ENCODE results near the gene SPAAR. TPM values are rescaled to one million over a fixed set of nuclear protein-coding genes. Genes with fewer than 3 reads are reported as not detected.
"Not testable (repeated sequence)": the region's sequence is repeated elsewhere in the genome, so short reads cannot be mapped to it uniquely, and the experiment has no call there.

Gene SPAAR
- polyA plus RNA-seq, 1 experiment = 0.17 TPM

- H3K4me3 ChIP-seq (ENCODE audit: low read depth, low read length) = no peak overlapping the region
- no peaks in the 10 kb centered on the region; the same call in 1 of the 2 replicates for H3K9me3 ChIP-seq (ENCODE audit: control insufficient read depth, insufficient read depth, low read length)
- CTCF ChIA-PET = interaction anchor here (1.0 to 13.6 kb wide), 4 partner anchors 28 to 120 kb away, joined by 3 to 153 read pairs (median 8); no protein-coding TSS in a partner anchor
- H3K27me3 ChIP-seq (ENCODE audit: control insufficient read depth, insufficient read depth, low read length) = no peaks in the 10 kb centered on the region
- no peak for TF ChIP-seq CTCF (IDR thresholded peaks at IDR 0.05; ENCODE audit: low read depth, low read length)
- no peak for DNase-seq (ENCODE audit: low read depth, low spot score)
- no peak overlapping the region for H3K27ac ChIP-seq (ENCODE audit: low read depth, low read length)
- POLR2A ChIA-PET = no interaction called here
These were observed 660 bp downstream of the SPAAR start for GRCh38 chr9:35909687-35910612.

GRCh38 chr9:35910613-35911359, 1.5 kb downstream of the SPAAR start:
- DNase-seq (ENCODE audit: low read depth, low spot score) = no peak
- POLR2A ChIA-PET = interaction anchor here (0.5 kb wide), 1 partner anchor 35 kb away, joined by 5 read pairs; no protein-coding TSS in a partner anchor
- Histone ChIP-seq H3K27ac (ENCODE audit: low read depth, low read length) (no peak overlapping the region), H3K27me3 (ENCODE audit: control insufficient read depth, insufficient read depth, low read length) (no peaks in the 10 kb centered on the region), H3K9me3 (ENCODE audit: control insufficient read depth, insufficient read depth, low read length) (no peaks in the 10 kb centered on the region; the same call in 1 of the 2 replicates), H3K4me3 (ENCODE audit: low read depth, low read length) (no peak overlapping the region)
- CTCF ChIA-PET = interaction anchor here (0.6 to 13.6 kb wide), 12 partner anchors 9 to 510 kb away, joined by 3 to 153 read pairs (median 5); no protein-coding TSS in a partner anchor
- TF ChIP-seq CTCF (IDR thresholded peaks at IDR 0.05; ENCODE audit: low read depth, low read length) = peak; percentile 62

- POLR2A ChIA-PET = interaction anchor here (0.5 kb wide), 1 partner anchor 34 kb away, joined by 5 read pairs; no protein-coding TSS in a partner anchor
- CTCF ChIA-PET = interaction anchor here (0.6 to 13.6 kb wide), 11 partner anchors 8 to 317 kb away, joined by 3 to 153 read pairs (median 6); no protein-coding TSS in a partner anchor
These were observed 2.4 kb downstream of the SPAAR start for GRCh38 chr9:35911690-35912089.

GRCh38 chr9:35912791-35913400, 3.6 kb downstream of the SPAAR start:
- CTCF ChIA-PET = interaction anchor here (13.6 kb wide), 1 partner anchor 32 kb away, joined by 153 read pairs; no protein-coding TSS in a partner anchor
- Histone ChIP-seq H3K27me3 (ENCODE audit: control insufficient read depth, insufficient read depth, low read length) (no peaks in the 10 kb centered on the region), H3K4me3 (ENCODE audit: low read depth, low read length) (no peak overlapping the region), H3K27ac (ENCODE audit: low read depth, low read length) (no peak overlapping the region), H3K9me3 (ENCODE audit: control insufficient read depth, insufficient read depth, low read length) (no peaks in the 10 kb centered on the region; the same call in 1 of the 2 replicates)
- TF ChIP-seq CTCF (IDR thresholded peaks at IDR 0.05; ENCODE audit: low read depth, low read length) = no peak
- POLR2A ChIA-PET = no interaction called here
- DNase-seq (ENCODE audit: low read depth, low spot score) = no peak

More at GRCh38 chr9:35911690-35912089, 2.4 kb downstream of the SPAAR start:
- no peaks in the 10 kb centered on the region for H3K27me3 ChIP-seq (ENCODE audit: control insufficient read depth, insufficient read depth, low read length)
- TF ChIP-seq CTCF (IDR thresholded peaks at IDR 0.05; ENCODE audit: low read depth, low read length) = no peak
- H3K27ac ChIP-seq (ENCODE audit: low read depth, low read length) = no peak overlapping the region
- no peak overlapping the region for H3K4me3 ChIP-seq (ENCODE audit: low read depth, low read length)
- no peaks in the 10 kb centered on the region; the same call in 1 of the 2 replicates for H3K9me3 ChIP-seq (ENCODE audit: control insufficient read depth, insufficient read depth, low read length)
- DNase-seq (ENCODE audit: low read depth, low spot score) = no peak

- CTCF ChIA-PET = interaction anchor here (13.6 kb wide), 1 partner anchor 32 kb away, joined by 153 read pairs; no protein-coding TSS in a partner anchor
- H3K27me3 ChIP-seq (ENCODE audit: control insufficient read depth, insufficient read depth, low read length); DNase-seq (ENCODE audit: low read depth, low spot score); H3K27ac ChIP-seq (ENCODE audit: low read depth, low read length); H3K4me3 ChIP-seq (ENCODE audit: low read depth, low read length); H3K9me3 ChIP-seq (ENCODE audit: control insufficient read depth, insufficient read depth, low read length); POLR2A ChIA-PET: not testable (repeated sequence)
These were observed 4.1 kb downstream of the SPAAR start for GRCh38 chr9:35913429-35913828.

Data from AG04450 (cell line).